KMS-11 (cell line): ENCODE data around the gene KRTAP24-1.

ENCODE experiments used
- H2AFZ ChIP-seq: fragments of 200-600 bp; sonication (generic); 2 replicates; pipeline ENCODE4 v1.6.1; 2016; ENCODE audit warnings: antibody characterized with exemption, mixed run types, low read depth
- H3K27ac ChIP-seq: fragments of 200-600 bp; sonication (generic); 2 replicates; pipeline ENCODE4 v1.6.1; 2016; ENCODE audit warnings: mild to moderate bottlenecking, mixed run types
- H3K27me3 ChIP-seq: fragments of 200-600 bp; sonication (generic); 2 replicates; pipeline ENCODE4 v1.6.1; 2017; ENCODE audit warnings: mild to moderate bottlenecking, low read depth, mixed run types, moderate library complexity; ENCODE audit not compliant: insufficient read depth
- H3K36me3 ChIP-seq: fragments of 200-600 bp; sonication (generic); 2 replicates; pipeline ENCODE4 v1.6.1; 2017; ENCODE audit warnings: mild to moderate bottlenecking, mixed run types; ENCODE audit not compliant: insufficient read depth
- H3K4me1 ChIP-seq: fragments of 200-600 bp; sonication (generic); 2 replicates; pipeline ENCODE4 v1.6.1; 2016; ENCODE audit warnings: mild to moderate bottlenecking, low read depth, mixed run types; ENCODE audit not compliant: poor library complexity, severe bottlenecking
- H3K4me2 ChIP-seq: fragments of 200-600 bp; sonication (generic); 2 replicates; pipeline ENCODE4 v1.7.0; 2016; ENCODE audit warnings: mild to moderate bottlenecking, mixed run types
- H3K4me3 ChIP-seq: fragments of 200-600 bp; sonication (generic); IDR thresholded peaks from 2 replicates; pipeline ENCODE4 v1.6.1; 2017; ENCODE audit warnings: low read depth, low read length, mixed read lengths; ENCODE audit not compliant: insufficient read depth
- H3K79me2 ChIP-seq: fragments of 200-600 bp; sonication (generic); 2 replicates; pipeline ENCODE4 v1.6.1; 2016; ENCODE audit warnings: low read depth, mixed run types; ENCODE audit not compliant: insufficient read depth
- H3K9ac ChIP-seq: fragments of 200-600 bp; sonication (generic); 2 replicates; pipeline ENCODE4 v1.6.1; 2016; ENCODE audit warnings: mild to moderate bottlenecking, mixed run types
- H4K20me1 ChIP-seq: fragments of 200-600 bp; sonication (generic); 2 replicates; pipeline ENCODE4 v1.6.1; 2016; ENCODE audit warnings: mild to moderate bottlenecking, mixed run types; ENCODE audit not compliant: insufficient read depth
- TF ChIP-seq, protein P1 (sequence below): fragments of 200-600 bp; sonication (generic); conservative IDR thresholded peaks from 2 replicates; pipeline ENCODE4 v1.6.1; 2017; ENCODE audit warnings: low read depth, mild to moderate bottlenecking, antibody characterized with exemption, low read length, moderate library complexity, mixed read lengths

KRTAP24-1 gene

GRCh38 chr21:30249936-30250335 is 32.8 kb downstream of the KRTAP24-1 start:
- Histone ChIP-seq H3K27me3 (no peaks in the 10 kb centered on the region), H3K4me1 (no peaks in the 10 kb centered on the region), H4K20me1 (no peaks in the 10 kb centered on the region), H3K4me2 (no peak overlapping the region), H2AFZ (no peak overlapping the region), H3K36me3 (no peaks in the 10 kb centered on the region), H3K4me3 (no peak overlapping the region), H3K9ac (no peak overlapping the region), H3K79me2 (no peaks in the 10 kb centered on the region), H3K27ac (no peak overlapping the region)
- TF ChIP-seq, protein P1, sequence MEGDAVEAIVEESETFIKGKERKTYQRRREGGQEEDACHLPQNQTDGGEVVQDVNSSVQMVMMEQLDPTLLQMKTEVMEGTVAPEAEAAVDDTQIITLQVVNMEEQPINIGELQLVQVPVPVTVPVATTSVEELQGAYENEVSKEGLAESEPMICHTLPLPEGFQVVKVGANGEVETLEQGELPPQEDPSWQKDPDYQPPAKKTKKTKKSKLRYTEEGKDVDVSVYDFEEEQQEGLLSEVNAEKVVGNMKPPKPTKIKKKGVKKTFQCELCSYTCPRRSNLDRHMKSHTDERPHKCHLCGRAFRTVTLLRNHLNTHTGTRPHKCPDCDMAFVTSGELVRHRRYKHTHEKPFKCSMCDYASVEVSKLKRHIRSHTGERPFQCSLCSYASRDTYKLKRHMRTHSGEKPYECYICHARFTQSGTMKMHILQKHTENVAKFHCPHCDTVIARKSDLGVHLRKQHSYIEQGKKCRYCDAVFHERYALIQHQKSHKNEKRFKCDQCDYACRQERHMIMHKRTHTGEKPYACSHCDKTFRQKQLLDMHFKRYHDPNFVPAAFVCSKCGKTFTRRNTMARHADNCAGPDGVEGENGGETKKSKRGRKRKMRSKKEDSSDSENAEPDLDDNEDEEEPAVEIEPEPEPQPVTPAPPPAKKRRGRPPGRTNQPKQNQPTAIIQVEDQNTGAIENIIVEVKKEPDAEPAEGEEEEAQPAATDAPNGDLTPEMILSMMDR = no peak

GRCh38 chr21:30248844-30249243 is 33.9 kb downstream of the KRTAP24-1 start:
- no peaks in the 10 kb centered on the region for H3K4me1 ChIP-seq
- H3K27ac ChIP-seq = no peak overlapping the region
- no peaks in the 10 kb centered on the region for H3K36me3 ChIP-seq
- H3K4me2 ChIP-seq = no peak overlapping the region
- TF ChIP-seq, protein P1 = no peak
- H4K20me1 ChIP-seq = no peaks in the 10 kb centered on the region
- H2AFZ ChIP-seq = no peak overlapping the region
- H3K9ac ChIP-seq = no peak overlapping the region
- no peak overlapping the region for H3K4me3 ChIP-seq
- no peaks in the 10 kb centered on the region for H3K27me3 ChIP-seq
- no peaks in the 10 kb centered on the region for H3K79me2 ChIP-seq

GRCh38 chr21:30245061-30245460 is 37.7 kb downstream of the KRTAP24-1 start:
- TF ChIP-seq, protein P1 = no peak
- H4K20me1 ChIP-seq = no peaks in the 10 kb centered on the region
- no peaks in the 10 kb centered on the region for H3K4me1 ChIP-seq
- H3K36me3 ChIP-seq = no peaks in the 10 kb centered on the region
- H3K4me2 ChIP-seq = no peak overlapping the region
- no peak overlapping the region for H2AFZ ChIP-seq
- no peak overlapping the region for H3K9ac ChIP-seq
- H3K4me3 ChIP-seq = no peak overlapping the region
- H3K79me2 ChIP-seq = no peaks in the 10 kb centered on the region
- no peaks in the 10 kb centered on the region for H3K27me3 ChIP-seq
- H3K27ac ChIP-seq = no peak overlapping the region

DNA sequence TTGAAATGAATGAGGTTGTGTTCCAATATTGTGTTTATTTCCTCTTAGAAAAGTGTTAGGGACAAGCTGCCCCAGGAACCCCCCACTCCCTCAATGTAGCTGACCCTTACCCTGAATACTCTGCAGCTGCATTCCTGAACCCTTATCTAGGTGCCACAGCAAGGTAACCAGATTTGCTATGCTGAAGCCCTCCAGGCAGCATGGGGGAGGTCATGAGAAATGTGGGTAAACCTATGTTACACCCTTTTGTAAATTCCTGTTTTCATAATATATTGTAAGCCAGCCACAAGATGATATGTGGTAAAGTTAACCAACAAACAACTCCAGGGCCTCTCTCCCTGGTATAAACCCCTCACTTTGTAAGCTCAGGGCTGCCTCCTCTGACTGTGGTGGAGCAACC is 39.1 kb downstream of the KRTAP24-1 start:
- TF ChIP-seq, protein P1 = no peak
- H3K4me2 ChIP-seq = no peak overlapping the region
- H3K36me3 ChIP-seq = no peaks in the 10 kb centered on the region
- no peak overlapping the region for H3K9ac ChIP-seq
- no peak overlapping the region for H3K27ac ChIP-seq
- no peaks in the 10 kb centered on the region for H3K27me3 ChIP-seq
- no peaks in the 10 kb centered on the region for H4K20me1 ChIP-seq
- H2AFZ ChIP-seq = no peak overlapping the region
- no peaks in the 10 kb centered on the region for H3K4me1 ChIP-seq
- H3K4me3 ChIP-seq = no peak overlapping the region
- no peaks in the 10 kb centered on the region for H3K79me2 ChIP-seq

GRCh38 chr21:30240661-30241060 is 42.1 kb downstream of the KRTAP24-1 start:
- H2AFZ ChIP-seq = no peak overlapping the region
- H4K20me1 ChIP-seq = no peaks in the 10 kb centered on the region
- H3K36me3 ChIP-seq = no peaks in the 10 kb centered on the region
- H3K4me3 ChIP-seq = no peak overlapping the region
- TF ChIP-seq, protein P1 = no peak
- H3K27ac ChIP-seq = no peak overlapping the region
- no peaks in the 10 kb centered on the region for H3K27me3 ChIP-seq
- H3K4me2 ChIP-seq = no peak overlapping the region
- no peaks in the 10 kb centered on the region for H3K79me2 ChIP-seq
- no peaks in the 10 kb centered on the region for H3K4me1 ChIP-seq
- no peak overlapping the region for H3K9ac ChIP-seq
